Measurements from ENCODE around the gene PI4K2B.
"Not testable (repeated sequence)": the region's sequence is repeated elsewhere in the genome, so short reads cannot be mapped to it uniquely, and the experiment has no call there.

PI4K2B gene

GRCh38 chr4:25302626-25303025, 68.8 kb downstream of the PI4K2B start:
- in situ Hi-C loops (cut with MboI; ENCODE audit: low sequenced_read_pairs) = no loop called here

- in situ Hi-C loops (cut with MboI; ENCODE audit: low sequenced_read_pairs) = no loop called here
Observed at GRCh38 chr4:25303578-25303977, 69.7 kb downstream of the PI4K2B start.

- in situ Hi-C loops (cut with MboI; ENCODE audit: low sequenced_read_pairs) = no loop called here
Observed at GRCh38 chr4:25306518-25307057, 72.8 kb downstream of the PI4K2B start.

GRCh38 chr4:25307596-25307995, 73.8 kb downstream of the PI4K2B start:
- in situ Hi-C loops (cut with MboI; ENCODE audit: low sequenced_read_pairs) = no loop called here

DNA sequence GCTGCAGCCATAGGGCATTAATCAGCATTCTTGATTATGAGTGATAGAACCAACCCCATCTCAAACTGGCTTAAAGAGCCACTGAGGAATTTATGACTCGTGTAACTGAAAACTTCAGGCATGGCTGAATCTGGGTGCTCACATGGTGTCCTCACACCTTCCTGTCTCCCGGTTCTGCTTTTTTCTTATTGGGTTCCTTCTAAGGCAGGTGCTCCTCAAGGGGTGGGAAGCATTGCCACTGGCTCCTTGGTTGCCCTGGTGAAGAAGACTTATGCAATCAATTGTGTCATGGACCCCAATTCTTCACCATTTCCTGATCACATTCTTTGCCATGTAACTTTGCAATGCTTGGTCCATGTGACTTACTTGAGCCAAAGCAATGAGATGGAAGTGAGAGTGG, 74.5 kb downstream of the PI4K2B start:
- in situ Hi-C loops (cut with MboI; ENCODE audit: low sequenced_read_pairs) = no loop called here

DNA sequence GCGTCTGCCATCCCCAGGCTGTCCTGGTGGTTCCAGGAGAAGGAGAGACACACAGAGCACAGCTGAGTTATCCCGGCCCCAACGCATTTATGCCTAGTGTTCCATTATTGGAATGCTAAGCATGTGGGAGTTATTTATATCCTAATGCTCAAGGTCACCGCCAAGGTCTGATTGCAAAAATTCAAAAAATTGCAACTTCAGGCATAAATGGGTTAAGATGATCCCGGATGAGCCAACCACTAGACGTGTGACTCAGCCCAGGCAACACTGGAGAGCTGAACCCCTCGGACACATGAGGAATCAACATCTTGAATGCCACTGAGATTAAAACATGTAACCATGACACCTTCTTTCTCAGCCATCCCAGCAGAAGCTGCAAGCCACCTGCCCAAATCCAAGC, 74.9 kb downstream of the PI4K2B start:
- in situ Hi-C loops (cut with MboI; ENCODE audit: low sequenced_read_pairs) = no loop called here

- in situ Hi-C loops (cut with MboI; ENCODE audit: low sequenced_read_pairs) = no loop called here
Observed at GRCh38 chr4:25310066-25310802, 76.4 kb downstream of the PI4K2B start.

GRCh38 chr4:25310803-25311166, 77.0 kb downstream of the PI4K2B start:
- in situ Hi-C loops (cut with MboI; ENCODE audit: low sequenced_read_pairs) = no loop called here

- in situ Hi-C loops (cut with MboI; ENCODE audit: low sequenced_read_pairs) = no loop called here
Observed at GRCh38 chr4:25312496-25313200, 78.8 kb downstream of the PI4K2B start, which contains the start of gene ZCCHC4. Gene ZCCHC4 (plus strand): TSS chr4:25312774. CDS start chr4:25312810, 36 bp downstream.

GRCh38 chr4:25313201-25313895, 79.5 kb downstream of the PI4K2B start:
- in situ Hi-C loops (cut with MboI; ENCODE audit: low sequenced_read_pairs) = no loop called here

GRCh38 chr4:25320336-25320735, 86.5 kb downstream of the PI4K2B start:
- in situ Hi-C loops (cut with MboI; ENCODE audit: low sequenced_read_pairs) = no loop called here

DNA sequence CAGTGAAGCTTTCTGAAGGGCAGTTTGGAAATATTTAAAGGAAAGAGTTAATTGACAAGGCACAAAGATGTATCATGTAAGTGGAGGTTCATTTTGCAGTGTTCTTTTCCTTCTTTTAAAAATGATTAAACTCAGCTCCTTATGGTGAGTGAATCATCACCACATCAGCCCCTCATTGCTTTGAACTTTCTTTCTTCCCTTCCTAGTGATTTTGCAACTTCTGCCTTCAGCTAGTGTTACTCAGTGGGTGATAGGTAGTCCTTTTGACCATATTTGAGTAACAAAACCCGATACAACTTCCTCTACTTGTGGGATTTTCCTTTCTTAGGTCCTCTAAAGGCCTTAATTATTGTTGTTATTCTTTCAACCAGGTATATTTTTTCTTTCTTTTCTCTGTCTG, 86.9 kb downstream of the PI4K2B start:
- in situ Hi-C loops (cut with MboI; ENCODE audit: low sequenced_read_pairs) = no loop called here

- in situ Hi-C loops (cut with MboI; ENCODE audit: low sequenced_read_pairs) = no loop called here
Observed at GRCh38 chr4:25321703-25322102, 87.9 kb downstream of the PI4K2B start.

GRCh38 chr4:25328463-25328862, 94.6 kb downstream of the PI4K2B start:
- in situ Hi-C loops (cut with MboI; ENCODE audit: low sequenced_read_pairs) = not testable (repeated sequence)

Data from hTERT RPE-1 (cell line).